ENCODE results near the gene PCMTD2.
"Not testable (repeated sequence)": the region's sequence is repeated elsewhere in the genome, so short reads cannot be mapped to it uniquely, and the experiment has no call there.

PCMTD2 gene

GRCh38 chr20:64286447-64287263 is 31.1 kb downstream of the PCMTD2 start:
- DNase-seq (ENCODE audit: low read depth), result not testable (repeated sequence)

- DNase-seq (ENCODE audit: low read depth), result not testable (repeated sequence)
Observed at GRCh38 chr20:64287264-64287590, 31.7 kb downstream of the PCMTD2 start.

DNA sequence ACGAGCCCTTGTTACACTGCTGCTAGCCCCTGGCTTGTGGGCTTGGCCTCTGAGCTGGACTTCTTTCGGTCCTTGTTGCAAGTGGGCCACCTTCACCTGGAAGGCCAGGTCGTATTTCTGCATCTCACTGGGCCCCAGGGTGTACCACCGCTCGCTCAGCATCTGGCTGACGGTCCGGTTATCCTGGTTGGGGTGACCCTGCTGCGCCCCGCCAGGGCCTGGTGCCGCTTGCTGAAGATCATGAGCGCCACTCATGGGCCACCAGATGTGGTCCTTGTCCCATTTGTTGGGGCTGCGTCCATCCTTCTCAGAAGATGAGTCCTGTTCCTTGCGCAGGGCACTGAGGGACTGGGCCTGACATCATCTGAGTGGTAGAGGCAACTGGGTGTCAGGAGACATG is 36.6 kb downstream of the PCMTD2 start:
- DNase-seq (ENCODE audit: low read depth), result not testable (repeated sequence)

GRCh38 chr20:64303086-64303485 is 47.5 kb downstream of the PCMTD2 start:
- DNase-seq (ENCODE audit: low read depth), result not testable (repeated sequence)

- DNase-seq (ENCODE audit: low read depth), result not testable (repeated sequence)
Observed at GRCh38 chr20:64313761-64314160, 58.2 kb downstream of the PCMTD2 start.

GRCh38 chr20:64315381-64315780 is 59.8 kb downstream of the PCMTD2 start:
- not testable (repeated sequence) for DNase-seq (ENCODE audit: low read depth)

DNA sequence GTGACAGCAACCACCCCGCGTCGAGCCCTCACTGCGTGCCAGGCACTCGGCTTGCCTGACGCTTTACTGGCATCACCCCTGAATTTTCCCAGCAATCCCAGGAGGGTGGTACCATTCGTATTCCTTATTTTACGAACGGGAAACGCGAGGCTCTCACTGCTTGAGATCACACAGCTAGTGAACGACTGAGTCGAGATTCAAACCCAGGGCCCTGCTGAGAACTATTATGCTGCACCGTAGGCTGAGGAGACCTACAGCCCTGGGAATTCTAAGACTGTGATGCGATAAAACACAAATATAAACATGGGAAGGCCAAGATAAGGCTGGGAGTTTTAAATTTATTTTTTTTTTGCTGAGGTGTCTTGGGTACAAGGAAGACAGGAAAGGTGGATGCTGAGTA is 60.3 kb downstream of the PCMTD2 start:
- DNase-seq (ENCODE audit: low read depth), result not testable (repeated sequence)

GRCh38 chr20:64316415-64317083 is 61.0 kb downstream of the PCMTD2 start:
- peak; percentile 9 for DNase-seq (ENCODE audit: low read depth)

- DNase-seq (ENCODE audit: low read depth), result not testable (repeated sequence)
Observed at GRCh38 chr20:64317331-64317730, 61.8 kb downstream of the PCMTD2 start.

- not testable (repeated sequence) for DNase-seq (ENCODE audit: low read depth)
Observed at GRCh38 chr20:64318056-64318455, 62.5 kb downstream of the PCMTD2 start.

- DNase-seq (ENCODE audit: low read depth), result not testable (repeated sequence)
Observed at GRCh38 chr20:64322031-64322789, 66.7 kb downstream of the PCMTD2 start.
